Uterus (tissue), 4 donors: Measurements from ENCODE around the gene UBE2D3. TPM values are rescaled to one million over a fixed set of nuclear protein-coding genes. Genes with fewer than 3 reads are reported as not detected.
A peak's percentile ranks its signal among the peaks of the same experiment; 100 is the strongest.

Experiments used
- DNase-seq, 2 donors: peaks; one replicate each; pipeline ENCODE4 v3.0.0-alpha.2; 2019 to 2020
- H3K27ac ChIP-seq, 2 donors: fragments of 200-600 bp; sonication (generic); 1 replicate in 1 of 2; 2 replicates in 1 of 2; pipeline ENCODE4 v1.5.1; 2016 to 2018
- H3K27me3 ChIP-seq, 2 donors: fragments of 200-600 bp; sonication (generic); one replicate each; pipeline ENCODE4 v1.5.1; 2018 to 2019; ENCODE audit warnings: control low read depth in 1 of 2
- H3K36me3 ChIP-seq, 2 donors: fragments of 200-600 bp; sonication (generic); one replicate each; pipeline ENCODE4 v1.5.1; 2019; ENCODE audit warnings: control low read depth in 1 of 2
- H3K4me1 ChIP-seq, 2 donors: fragments of 200-600 bp; sonication (generic); one replicate each; pipeline ENCODE4 v1.5.1; 2018 to 2019; ENCODE audit warnings: control low read depth in 1 of 2
- H3K4me3 ChIP-seq, 2 donors: fragments of 200-600 bp; sonication (generic); 1 replicate in 1 of 2; 2 replicates in 1 of 2; pipeline ENCODE4 v1.5.1; 2018 to 2019; ENCODE audit warnings: mild to moderate bottlenecking in 1 of 2
- H3K9me3 ChIP-seq, 2 donors: fragments of 200-600 bp; sonication (generic); one replicate each; pipeline ENCODE4 v1.5.1; 2019; ENCODE audit warnings: control low read depth in 1 of 2
- CTCF ChIP-seq, 4 experiments: fragments of 200-600 bp in 2 of 4; fragments of 450-650 bp in 2 of 4; sonication (generic) in 2 of 4; IDR thresholded peaks; one replicate each; pipeline ENCODE4 v1.5.1; 2016 to 2019; ENCODE audit warnings: antibody characterized with exemption in 4 of 4, mild to moderate bottlenecking in 2 of 4, moderate library complexity in 1 of 4
- POLR2A ChIP-seq, 2 donors: fragments of 450-650 bp; IDR thresholded peaks; one replicate each; pipeline ENCODE4 v1.6.1; 2016; ENCODE audit warnings: antibody characterized with exemption in 2 of 2, mild to moderate bottlenecking in 1 of 2, moderate library complexity in 1 of 2
- intact Hi-C: fragments of 100-400 bp; cut with DNase I; formaldehyde crosslinking; loops from one replicate; pipeline ENCODE4 v1.15.1; 2023; ENCODE audit warnings: low total_unique reads
- total RNA-seq, 4 donors: library from RNA; depleted of rRNA in 3 of 4; stranded (reverse); fragments of >200 nt in 3 of 4; gene quantifications; one replicate each; pipeline versions ENCODE4 v1.1.0 to v1.2.4, GENCODE V29; 2014 to 2023
- donor health status: DM: yes; HTN: yes; CAD: no.

Gene UBE2D3
- total RNA-seq, 4 donors from 2014 or later: 261 to 496 (median 294) TPM

GRCh38 chr4:102832105-102832504 lies 4.8 kb upstream of the UBE2D3 start:
- Histone ChIP-seq H3K36me3 (no peaks in the 10 kb centered on the region), H3K27me3 (no peaks in the 10 kb centered on the region), H3K27ac (no peak overlapping the region), H3K4me1 (peaks cover 0 to 4% of the 10 kb centered on the region in 2 donors), H3K4me3 (no peak overlapping the region), H3K9me3 (no peaks in the 10 kb centered on the region)
- DNase-seq: no peak
- intact Hi-C loops: no loop called here
- TF ChIP-seq POLR2A (IDR thresholded peaks at IDR 0.05) (no peak), CTCF (IDR thresholded peaks at IDR 0.05) (no peak)

DNA sequence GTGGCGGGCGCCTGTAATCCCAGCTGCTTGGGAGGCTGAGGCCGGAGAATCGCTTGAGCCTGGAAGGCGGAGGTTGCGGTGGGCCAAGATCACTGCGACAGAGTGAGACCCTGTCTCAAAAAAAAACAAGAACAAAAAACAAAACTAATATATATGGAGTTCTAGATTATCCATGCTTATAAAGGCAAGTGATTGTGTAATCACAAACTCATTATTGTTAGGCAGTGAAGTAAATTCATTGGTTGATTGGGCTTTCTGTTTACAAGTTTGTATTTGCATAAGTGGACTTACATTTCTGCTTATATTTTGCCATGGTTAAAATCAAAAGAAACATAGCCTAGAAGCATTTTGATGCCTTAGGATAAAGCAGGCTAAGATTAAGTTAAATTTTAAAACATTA lies 2.5 kb upstream of the UBE2D3 start:
- intact Hi-C loops: loop anchor here (10.0 kb wide), 1 partner anchor 65 kb away; the partner anchor contains the start of gene MANBA
- Histone ChIP-seq H3K9me3 (no peaks in the 10 kb centered on the region), H3K27me3 (no peaks in the 10 kb centered on the region), H3K36me3 (no peaks in the 10 kb centered on the region), H3K27ac (no peak overlapping the region), H3K4me1 (peaks cover 0 to 4% of the 10 kb centered on the region in 2 donors), H3K4me3 (no peak overlapping the region)
- no peak for TF ChIP-seq POLR2A (IDR thresholded peaks at IDR 0.05)
- no peak for TF ChIP-seq CTCF (IDR thresholded peaks at IDR 0.05)
- no peak for DNase-seq

DNA sequence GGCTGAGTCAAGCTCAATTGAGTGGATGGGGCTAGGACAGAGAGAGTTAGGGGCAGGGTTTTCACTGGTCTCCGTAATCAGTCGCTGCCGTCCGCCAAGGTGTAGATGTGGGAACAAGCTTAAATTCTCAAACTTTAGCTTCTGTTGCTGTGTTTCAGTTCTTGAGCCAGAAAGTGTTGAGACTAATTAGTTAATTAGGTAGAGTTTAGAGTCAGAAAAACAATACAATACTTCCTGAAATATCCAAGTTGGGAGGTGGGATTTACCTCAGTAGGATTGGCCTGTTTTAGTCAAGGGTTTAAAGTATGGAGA lies 1.1 kb upstream of the UBE2D3 start:
- DNase-seq: no peak
- peaks cover 0 to 4% of the 10 kb centered on the region in 2 donors for H3K4me1 ChIP-seq
- peak overlapping the region; percentile 98 to 99 for H3K27ac ChIP-seq
- H3K27me3 ChIP-seq: no peaks in the 10 kb centered on the region
- no peaks in the 10 kb centered on the region for H3K36me3 ChIP-seq
- H3K9me3 ChIP-seq: no peaks in the 10 kb centered on the region
- H3K4me3 ChIP-seq: peak overlapping the region; percentile 60 to 85
- TF ChIP-seq CTCF (IDR thresholded peaks at IDR 0.05): no peak
- no peak for TF ChIP-seq POLR2A (IDR thresholded peaks at IDR 0.05)
- intact Hi-C loops: loop anchor here (10.0 kb wide), 1 partner anchor 64 kb away; the partner anchor contains the start of gene MANBA

- peak in 1 of 4 experiments; percentile 14 for TF ChIP-seq CTCF (IDR thresholded peaks at IDR 0.05)
- TF ChIP-seq POLR2A (IDR thresholded peaks at IDR 0.05): peak; percentile 54 to 74
- H3K4me1 ChIP-seq: peaks cover 0 to 4% of the 10 kb centered on the region in 2 donors
- H3K27me3 ChIP-seq: no peaks in the 10 kb centered on the region
- no peaks in the 10 kb centered on the region for H3K36me3 ChIP-seq
- DNase-seq: peak; percentile 99 to 100
- intact Hi-C loops: loop anchor here (2.0 to 10.0 kb wide), 2 partner anchors 41 to 63 kb away; partner anchors contain the start of genes CISD2 and MANBA
- H3K4me3 ChIP-seq: peak overlapping the region; percentile 60 to 85
- peak overlapping the region; percentile 98 to 99 for H3K27ac ChIP-seq
- H3K9me3 ChIP-seq: no peaks in the 10 kb centered on the region
These were observed 534 bp upstream of the UBE2D3 start for GRCh38 chr4:102827674-102828496.
